NCI-H524 (cell line): ENCODE data around the gene ZFAND4.
"Not testable (repeated sequence)": the region's sequence is repeated elsewhere in the genome, so short reads cannot be mapped to it uniquely, and the experiment has no call there.

Experiments used
- DNase-seq, 2 experiments: peaks; one replicate each; lab custom pipeline; 2025; lab: John Stamatoyannopoulos, UW

Gene ZFAND4

DNA sequence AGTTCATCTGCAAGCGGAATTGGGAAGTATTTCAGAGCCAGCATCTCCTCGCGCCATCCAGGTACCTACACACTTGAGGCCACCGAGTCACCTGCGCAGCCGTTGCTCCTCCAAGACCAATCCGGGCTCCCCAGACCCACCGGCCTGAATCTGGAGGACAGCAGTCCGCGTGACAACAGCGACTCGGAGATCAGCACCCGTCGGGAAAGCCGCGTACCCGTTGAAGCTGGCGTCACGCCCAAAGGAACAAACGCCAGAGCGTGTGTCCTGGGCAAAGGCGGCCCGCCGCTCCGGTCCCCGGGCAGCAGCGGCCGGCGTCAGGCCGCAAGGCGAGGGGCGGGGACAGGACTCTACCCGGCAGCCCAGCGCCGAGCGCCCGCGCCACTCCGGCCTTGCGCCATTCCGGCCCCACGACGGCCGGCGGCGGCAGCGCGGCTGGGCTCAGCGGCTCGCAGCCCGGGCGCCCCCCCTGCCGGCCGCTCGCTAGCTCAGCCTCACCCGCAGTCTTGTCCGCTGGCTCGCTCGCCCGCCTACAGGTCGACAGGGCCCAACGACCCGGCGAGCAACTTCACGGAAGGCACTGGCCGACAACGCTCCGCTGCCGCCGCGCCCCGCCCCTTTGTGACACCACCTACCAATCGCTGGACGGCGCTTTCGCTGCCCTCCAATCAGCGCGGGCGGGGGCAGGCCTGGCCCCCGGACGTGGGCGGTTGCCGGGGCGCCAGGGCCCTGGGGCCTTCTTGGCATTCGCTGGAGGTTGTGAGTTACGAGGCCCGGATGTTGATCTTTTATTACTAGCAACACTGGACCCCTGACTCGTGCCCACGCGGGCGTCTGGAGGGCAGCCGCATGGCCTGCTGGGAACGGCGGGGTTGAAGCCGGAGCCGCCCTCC lies at the start of gene ZFAND4:
Gene ZFAND4, minus strand, starts transcription at position 592 of the 893 bp plus-strand sequence. CDS start 9,047 bp downstream, outside the sequence.
- peak; percentile 58 to 82 for DNase-seq

- not testable (repeated sequence) for DNase-seq
Observed at GRCh38 chr10:45721503-45721902, 48.9 kb upstream of the ZFAND4 start.

- DNase-seq, result not testable (repeated sequence)
Observed at GRCh38 chr10:45717642-45718041, 45.1 kb upstream of the ZFAND4 start.

DNA sequence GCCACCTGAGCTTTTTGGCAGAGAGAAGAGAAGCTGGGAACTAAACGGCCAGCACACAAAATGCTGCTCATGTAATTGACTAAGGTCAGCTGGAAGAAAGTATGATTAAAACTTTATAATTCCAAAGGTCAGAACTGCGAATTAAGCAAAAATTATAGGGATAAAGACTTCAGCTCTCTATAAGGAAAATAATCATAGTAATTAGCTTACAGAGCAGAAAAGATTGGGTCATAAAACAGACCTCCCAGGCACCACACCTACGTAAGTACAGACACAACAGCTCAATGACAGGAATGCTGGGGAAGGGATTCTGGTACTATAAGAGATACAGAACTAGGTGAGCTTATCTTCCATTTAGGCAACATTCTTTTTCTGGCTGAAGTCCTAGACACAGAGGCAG lies 44.5 kb upstream of the ZFAND4 start:
- DNase-seq, result not testable (repeated sequence)

DNA sequence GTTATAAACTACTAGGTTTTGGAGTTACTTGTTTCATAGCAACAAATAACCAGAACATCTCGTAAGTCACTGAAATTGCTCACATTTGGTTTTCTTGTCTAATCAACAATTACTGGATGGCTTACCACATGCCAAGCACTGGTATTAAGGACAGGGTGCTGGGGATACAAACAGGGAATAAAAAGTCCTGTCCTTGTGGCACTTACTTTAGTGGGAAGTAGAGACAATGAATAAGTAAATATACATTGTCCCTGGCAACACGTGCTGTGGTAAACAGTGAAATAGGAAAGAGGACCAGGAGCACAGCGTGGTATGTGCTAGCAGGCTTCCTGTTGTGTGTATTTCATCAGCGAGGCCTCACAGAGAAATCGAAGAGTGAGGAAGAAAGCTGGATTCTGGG lies 38.7 kb upstream of the ZFAND4 start:
- DNase-seq, result not testable (repeated sequence)

DNA sequence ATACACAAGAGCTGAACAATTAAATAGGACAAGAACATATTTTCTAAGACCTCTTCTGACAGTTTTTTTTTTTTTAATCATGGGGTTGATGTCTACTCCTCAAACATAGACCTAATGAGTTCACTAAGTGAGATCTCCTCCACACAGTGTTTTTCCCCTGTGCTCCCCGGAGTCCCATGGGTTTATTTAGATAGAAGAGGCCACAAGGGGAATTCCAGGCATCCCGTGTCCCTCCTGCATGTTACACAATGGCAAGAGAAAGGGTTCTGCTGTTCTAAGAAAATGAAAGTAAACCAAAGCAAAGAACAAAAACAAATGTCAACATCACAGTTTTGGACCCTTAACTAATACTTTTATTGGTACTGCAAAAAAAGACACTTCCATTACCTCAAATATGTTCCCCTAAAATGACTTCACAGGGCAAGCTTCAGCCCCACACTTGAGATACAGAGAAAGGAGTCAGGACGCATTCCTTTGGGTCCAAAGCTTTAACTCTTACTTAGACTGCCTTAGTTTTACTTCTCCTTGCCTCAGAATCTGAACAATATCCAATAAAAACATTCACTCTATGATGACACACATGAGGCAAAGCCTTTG lies 37.7 kb upstream of the ZFAND4 start:
- not testable (repeated sequence) for DNase-seq

DNA sequence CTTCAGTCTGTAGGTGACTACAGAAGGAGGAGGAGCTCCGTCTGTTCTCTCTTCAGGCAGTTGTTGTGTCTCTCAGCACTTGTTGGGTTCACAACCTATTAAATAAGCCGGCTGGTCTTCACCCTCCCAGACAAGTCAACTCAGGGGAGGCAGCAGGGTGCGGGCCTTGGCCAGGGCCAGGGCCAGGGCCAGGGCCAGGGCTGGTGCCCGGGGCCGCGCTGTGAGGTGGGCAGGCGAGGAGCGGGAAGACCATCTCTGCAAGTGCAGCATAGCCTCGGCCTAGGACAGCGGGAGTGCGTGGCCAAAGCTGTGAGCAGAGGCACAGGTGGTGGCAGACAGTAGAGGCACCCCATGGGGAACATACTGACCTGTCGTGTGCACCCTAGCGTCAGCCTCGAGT lies 5.9 kb upstream of the ZFAND4 start:
- DNase-seq, result not testable (repeated sequence)

GRCh38 chr10:45675388-45675787 lies 2.8 kb upstream of the ZFAND4 start:
- no peak for DNase-seq

- no peak for DNase-seq
Observed at GRCh38 chr10:45673074-45673648, 589 bp upstream of the ZFAND4 start.

DNA sequence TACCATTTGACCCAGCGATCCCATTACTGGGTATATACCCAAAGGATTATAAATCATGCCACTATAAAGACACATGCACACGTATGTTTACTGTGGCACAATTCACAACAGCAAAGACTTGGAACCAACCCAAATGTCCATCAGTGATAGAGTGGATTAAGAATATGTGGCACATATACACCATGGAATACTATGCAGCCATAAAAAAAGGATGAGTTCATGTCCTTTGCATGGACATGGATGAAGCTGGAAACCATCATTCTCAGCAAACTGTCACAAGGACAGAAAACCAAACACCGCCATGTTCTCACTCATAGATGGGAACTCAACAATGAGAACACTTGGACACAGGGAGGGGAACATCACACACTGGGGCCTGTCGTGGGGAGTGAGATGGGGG lies 1.3 kb downstream of the ZFAND4 start:
- not testable (repeated sequence) for DNase-seq

GRCh38 chr10:45669897-45670296 lies 2.7 kb downstream of the ZFAND4 start:
- not testable (repeated sequence) for DNase-seq

GRCh38 chr10:45660876-45661411 lies 11.6 kb downstream of the ZFAND4 start:
- no peak for DNase-seq

GRCh38 chr10:45657033-45657926 lies 15.3 kb downstream of the ZFAND4 start:
- DNase-seq, result no peak

GRCh38 chr10:45655219-45655618 lies 17.4 kb downstream of the ZFAND4 start:
- DNase-seq, result no peak

- not testable (repeated sequence) for DNase-seq
Observed at GRCh38 chr10:45654753-45655141, 17.8 kb downstream of the ZFAND4 start.

- no peak for DNase-seq
Observed at GRCh38 chr10:45653454-45653853, 19.1 kb downstream of the ZFAND4 start.

GRCh38 chr10:45652511-45652910 lies 20.1 kb downstream of the ZFAND4 start:
- DNase-seq, result no peak

- DNase-seq, result no peak
Observed at GRCh38 chr10:45649296-45649695, 23.3 kb downstream of the ZFAND4 start.

- DNase-seq, result no peak
Observed at GRCh38 chr10:45647118-45647517, 25.5 kb downstream of the ZFAND4 start.

- peak in 1 of 2 experiments; percentile 0 for DNase-seq
Observed at GRCh38 chr10:45646384-45647050, 26.1 kb downstream of the ZFAND4 start.

DNA sequence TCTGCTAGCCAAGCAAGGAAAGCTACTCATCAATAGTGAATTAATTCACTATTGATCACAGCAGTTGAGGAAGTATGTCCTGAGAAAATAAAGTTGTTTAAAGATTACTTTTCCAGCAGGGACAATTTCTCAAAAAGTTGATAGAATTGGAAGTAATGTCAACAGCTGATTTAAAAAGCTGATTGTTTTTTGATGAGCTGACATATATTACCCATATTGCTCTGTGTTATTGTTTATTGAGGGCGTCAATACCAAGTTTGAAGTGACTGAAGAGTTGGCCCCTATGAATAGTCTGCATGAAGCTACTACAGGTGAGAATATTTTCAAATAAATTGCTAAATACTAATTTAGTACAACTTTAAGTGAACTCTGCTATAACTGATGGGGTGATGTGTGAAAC lies 28.0 kb downstream of the ZFAND4 start:
- no peak for DNase-seq
